Activated naive CD8-positive, alpha-beta T cell (primary cell): ENCODE data around the gene CEP104.
A peak's percentile ranks its signal among the peaks of the same experiment; 100 is the strongest.

Source experiments
- H3K27ac Mint-ChIP-seq: one replicate; pipeline ENCODE4 v1.8.0; 2021; ENCODE audit warnings: mixed read lengths
- H3K27me3 Mint-ChIP-seq: one replicate; pipeline ENCODE4 v1.8.0; 2021; ENCODE audit warnings: mixed read lengths
- H3K36me3 Mint-ChIP-seq: one replicate; pipeline ENCODE4 v1.8.0; 2021; ENCODE audit warnings: mixed read lengths
- H3K4me1 Mint-ChIP-seq: one replicate; pipeline ENCODE4 v1.8.0; 2021; ENCODE audit warnings: low read depth, mixed read lengths
- H3K4me3 Mint-ChIP-seq: one replicate; pipeline ENCODE4 v1.8.0; 2021; ENCODE audit warnings: mild to moderate bottlenecking, mixed read lengths
- H3K9me3 Mint-ChIP-seq: one replicate; pipeline ENCODE4 v1.8.0; 2021; ENCODE audit warnings: low read depth, mixed read lengths

CEP104 gene

DNA sequence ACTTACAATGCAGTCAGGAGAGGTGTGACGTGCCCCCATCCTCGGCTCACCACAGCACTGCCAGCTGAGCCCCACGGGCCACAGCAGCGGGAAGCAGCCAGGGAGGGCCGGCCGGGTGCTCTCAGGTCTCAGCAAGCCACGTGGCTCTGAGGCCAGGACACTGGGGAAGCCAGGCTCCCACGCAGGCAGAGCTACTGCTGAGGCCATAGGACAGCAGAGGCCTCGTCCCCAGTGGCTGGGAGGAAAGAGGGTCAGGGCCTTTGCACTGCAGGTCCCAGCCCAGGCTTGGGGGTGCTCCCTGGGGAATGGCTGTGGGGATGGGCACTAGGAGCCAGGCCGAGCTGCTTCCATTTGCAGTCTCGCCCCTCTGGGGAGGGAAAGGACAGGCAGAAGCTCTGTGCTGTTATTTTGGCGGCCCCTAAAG is 66.5 kb downstream of the CEP104 start:
- Mint-ChIP-seq H3K4me1 (peaks cover 47% of the 10 kb centered on the region), H3K9me3 (no peaks in the 10 kb centered on the region), H3K27ac (no peak overlapping the region), H3K27me3 (no peaks in the 10 kb centered on the region), H3K4me3 (no peak overlapping the region), H3K36me3 (peaks cover 2% of the 10 kb centered on the region)

DNA sequence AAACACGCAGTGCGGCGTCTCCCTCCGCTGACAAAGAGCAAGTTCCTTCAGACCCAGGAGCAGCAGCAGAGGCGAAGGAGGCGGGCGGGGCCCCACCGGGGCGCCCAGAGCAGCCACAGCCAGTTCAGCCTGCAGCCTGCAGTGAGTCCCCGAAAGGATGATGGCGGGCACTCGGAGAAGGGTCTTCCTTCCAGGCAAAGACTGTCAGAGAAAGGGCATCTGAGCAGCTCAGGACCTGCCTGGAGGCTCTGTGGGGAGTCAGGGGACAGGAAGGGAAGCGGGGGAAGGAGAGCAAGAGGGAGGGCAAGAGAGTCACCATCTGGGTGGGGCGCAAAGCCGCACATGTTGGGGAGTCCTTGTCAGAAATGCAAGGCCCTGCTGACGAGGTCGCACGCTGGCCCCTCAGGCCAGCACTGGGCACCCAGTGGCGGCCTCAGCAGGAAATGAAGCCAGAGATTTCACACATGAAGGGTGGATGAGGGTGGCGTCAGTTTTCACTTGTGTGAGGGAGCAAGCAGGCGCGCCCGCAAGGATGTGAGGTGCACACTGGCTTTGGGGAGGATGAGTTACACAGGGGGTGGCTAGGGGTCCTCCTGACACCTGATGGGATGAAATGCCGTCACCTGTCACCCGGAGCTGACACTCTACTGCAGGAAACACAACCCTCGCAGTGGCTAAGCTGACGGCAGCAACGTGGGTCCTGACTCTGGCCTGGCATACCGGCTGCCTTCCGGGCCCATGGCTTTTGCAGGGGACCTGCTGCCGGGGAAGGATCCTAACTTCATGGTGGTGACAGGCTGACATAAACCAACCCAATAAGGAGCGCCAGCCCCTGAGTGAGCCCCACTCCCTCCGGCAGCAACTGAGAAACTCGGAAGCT is 67.3 kb downstream of the CEP104 start:
- Mint-ChIP-seq H3K36me3 (peaks cover 2% of the 10 kb centered on the region), H3K27ac (no peak overlapping the region), H3K4me1 (peaks cover 38% of the 10 kb centered on the region), H3K4me3 (no peak overlapping the region), H3K27me3 (no peaks in the 10 kb centered on the region), H3K9me3 (no peaks in the 10 kb centered on the region)

DNA sequence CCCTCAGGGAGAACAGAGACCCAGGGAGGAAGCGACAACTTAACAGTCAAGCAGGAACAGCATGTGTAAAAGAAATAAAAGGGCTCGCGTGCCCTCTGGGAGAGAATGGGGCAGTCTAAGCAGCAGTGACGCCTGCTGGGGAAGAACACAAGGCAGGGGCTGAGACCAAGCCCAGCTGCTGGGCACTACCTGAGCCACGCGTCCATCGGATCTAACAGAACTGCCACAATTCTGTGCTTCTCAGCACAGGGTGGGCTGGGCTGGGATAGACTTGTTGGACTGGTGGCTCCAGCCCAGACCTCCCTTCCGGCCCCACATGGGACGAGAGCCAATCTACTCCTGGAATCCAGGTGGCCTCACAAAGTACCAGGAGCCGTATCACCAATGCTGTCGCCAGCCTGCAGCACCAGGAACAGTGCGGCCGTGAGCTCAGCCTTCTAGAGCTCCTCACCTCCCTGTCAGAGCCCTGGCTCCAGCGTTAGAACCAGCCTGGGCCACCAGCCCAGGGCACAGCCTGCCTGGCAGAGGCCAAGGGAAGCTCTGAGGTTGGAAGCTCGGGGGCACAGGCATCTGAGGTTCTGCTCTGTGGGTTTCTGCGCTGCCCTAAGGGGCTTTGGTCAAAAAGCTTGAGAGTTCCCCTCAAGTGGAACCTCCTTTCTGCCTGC is 68.1 kb downstream of the CEP104 start:
- Mint-ChIP-seq H3K4me3 (no peak overlapping the region), H3K27ac (no peak overlapping the region), H3K36me3 (peaks cover 2% of the 10 kb centered on the region), H3K4me1 (peaks cover 32% of the 10 kb centered on the region), H3K27me3 (no peaks in the 10 kb centered on the region), H3K9me3 (no peaks in the 10 kb centered on the region)

DNA sequence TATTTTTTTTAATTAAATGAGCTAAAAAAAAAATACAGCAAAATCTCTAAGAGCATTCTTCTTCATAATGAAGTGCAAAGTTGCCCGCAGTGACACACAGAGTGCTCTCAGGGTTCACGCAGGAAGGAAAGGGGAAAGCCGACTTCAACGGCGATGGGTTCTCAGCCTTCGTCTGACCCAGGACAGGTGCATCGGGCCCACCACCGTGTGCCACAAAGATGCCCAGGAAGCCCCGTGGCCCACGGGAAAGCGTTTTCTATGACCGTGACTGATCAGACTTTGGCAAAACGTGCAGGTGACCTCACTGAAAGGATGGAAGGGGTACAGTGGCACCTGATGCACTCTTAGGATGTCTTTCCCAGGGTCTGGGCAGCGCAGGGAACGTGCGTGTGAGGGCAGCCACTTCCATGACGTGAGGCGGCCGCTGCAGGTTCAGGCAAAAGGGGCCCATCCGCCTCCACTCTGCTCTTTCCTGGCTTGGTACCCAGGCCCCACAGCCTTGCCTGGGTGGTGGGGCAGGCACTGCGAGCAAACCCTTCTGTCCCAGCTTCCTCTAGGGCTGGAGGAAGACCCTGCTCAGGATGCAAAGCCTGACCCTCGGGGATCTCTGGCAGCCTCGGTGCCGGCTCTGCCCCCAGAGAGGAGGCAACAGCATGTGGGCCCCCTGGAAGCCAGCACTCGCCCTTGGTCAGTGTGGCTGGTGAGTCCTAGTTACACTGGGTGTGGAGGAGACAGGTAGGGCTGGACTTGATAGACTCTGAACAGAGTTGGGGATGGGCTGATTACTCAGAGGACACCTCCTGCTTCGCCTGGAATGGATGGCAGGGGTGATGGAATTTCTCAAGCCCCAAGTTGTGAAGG is 69.0 kb downstream of the CEP104 start:
- no peak overlapping the region for H3K27ac Mint-ChIP-seq
- H3K4me3 Mint-ChIP-seq, result no peak overlapping the region
- H3K9me3 Mint-ChIP-seq, result no peaks in the 10 kb centered on the region
- peaks cover 23% of the 10 kb centered on the region for H3K4me1 Mint-ChIP-seq
- H3K27me3 Mint-ChIP-seq, result no peaks in the 10 kb centered on the region
- peaks cover 2% of the 10 kb centered on the region for H3K36me3 Mint-ChIP-seq

DNA sequence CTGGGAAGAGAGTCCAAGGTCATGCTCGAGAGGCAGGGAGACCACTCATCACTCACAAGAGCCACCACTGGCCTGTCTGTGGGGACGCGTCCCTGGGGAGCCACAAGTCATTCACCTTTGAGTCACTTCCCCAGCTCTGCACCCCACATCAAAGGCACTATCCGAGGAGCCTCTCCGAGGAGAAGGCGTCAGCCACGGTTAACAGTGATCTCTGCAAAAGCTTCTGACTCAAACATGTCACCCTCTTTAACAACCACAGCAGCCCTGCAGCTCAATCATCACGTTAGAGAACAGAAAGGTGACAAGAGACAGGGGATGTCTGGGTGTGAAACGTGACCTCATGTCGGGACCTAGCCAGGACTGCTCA is 69.7 kb downstream of the CEP104 start:
- H3K4me1 Mint-ChIP-seq, result peaks cover 18% of the 10 kb centered on the region
- no peaks in the 10 kb centered on the region for H3K27me3 Mint-ChIP-seq
- H3K9me3 Mint-ChIP-seq, result no peaks in the 10 kb centered on the region
- H3K36me3 Mint-ChIP-seq, result peaks cover 2% of the 10 kb centered on the region
- H3K4me3 Mint-ChIP-seq, result no peak overlapping the region
- peak overlapping the region; percentile 28 for H3K27ac Mint-ChIP-seq

DNA sequence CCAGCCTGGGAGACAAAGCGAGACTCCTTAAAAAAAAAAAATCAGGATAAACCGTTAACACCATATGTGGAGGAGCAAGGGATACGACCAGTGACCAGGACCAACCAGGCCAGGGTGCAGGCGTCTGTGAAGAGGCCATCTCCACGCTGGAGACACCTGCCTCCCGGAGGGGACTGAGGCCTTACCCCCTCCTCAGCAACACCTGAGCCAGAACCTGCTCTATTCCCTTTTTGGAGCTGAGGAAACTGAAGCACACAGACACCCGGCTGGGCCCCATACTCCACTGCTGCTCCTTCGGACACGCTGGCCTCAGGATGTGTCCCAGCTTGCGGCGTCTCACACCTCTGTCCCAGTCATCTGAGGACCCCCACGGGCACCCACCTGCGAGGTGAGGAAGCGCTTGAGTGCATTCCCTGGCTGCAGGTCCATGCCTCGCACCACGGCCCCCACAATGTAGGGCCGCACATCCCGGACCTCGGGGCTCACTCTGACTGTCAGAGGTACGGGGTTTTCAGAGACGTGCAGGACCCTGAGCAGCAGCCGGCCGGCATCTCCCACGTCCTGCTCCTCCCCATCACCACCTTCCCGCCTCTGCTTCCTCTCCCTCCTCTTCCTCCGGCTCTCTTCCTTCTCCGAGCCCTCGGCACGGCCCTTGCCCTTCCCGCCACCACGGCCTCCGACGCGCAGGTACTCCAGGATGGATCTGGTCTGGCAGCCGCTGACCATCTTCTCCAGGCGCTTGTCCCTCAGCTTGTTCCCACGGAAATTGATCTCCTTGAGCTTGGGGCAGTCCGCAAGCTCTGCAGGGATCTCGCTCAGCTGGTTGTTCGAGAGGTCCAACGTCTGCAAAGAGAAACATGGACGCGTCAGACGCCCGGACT is 70.3 kb downstream of the CEP104 start:
- Mint-ChIP-seq H3K27ac (peak overlapping the region; percentile 28), H3K9me3 (no peaks in the 10 kb centered on the region), H3K4me1 (peaks cover 15% of the 10 kb centered on the region), H3K4me3 (no peak overlapping the region), H3K36me3 (peaks cover 2% of the 10 kb centered on the region), H3K27me3 (no peaks in the 10 kb centered on the region)

DNA sequence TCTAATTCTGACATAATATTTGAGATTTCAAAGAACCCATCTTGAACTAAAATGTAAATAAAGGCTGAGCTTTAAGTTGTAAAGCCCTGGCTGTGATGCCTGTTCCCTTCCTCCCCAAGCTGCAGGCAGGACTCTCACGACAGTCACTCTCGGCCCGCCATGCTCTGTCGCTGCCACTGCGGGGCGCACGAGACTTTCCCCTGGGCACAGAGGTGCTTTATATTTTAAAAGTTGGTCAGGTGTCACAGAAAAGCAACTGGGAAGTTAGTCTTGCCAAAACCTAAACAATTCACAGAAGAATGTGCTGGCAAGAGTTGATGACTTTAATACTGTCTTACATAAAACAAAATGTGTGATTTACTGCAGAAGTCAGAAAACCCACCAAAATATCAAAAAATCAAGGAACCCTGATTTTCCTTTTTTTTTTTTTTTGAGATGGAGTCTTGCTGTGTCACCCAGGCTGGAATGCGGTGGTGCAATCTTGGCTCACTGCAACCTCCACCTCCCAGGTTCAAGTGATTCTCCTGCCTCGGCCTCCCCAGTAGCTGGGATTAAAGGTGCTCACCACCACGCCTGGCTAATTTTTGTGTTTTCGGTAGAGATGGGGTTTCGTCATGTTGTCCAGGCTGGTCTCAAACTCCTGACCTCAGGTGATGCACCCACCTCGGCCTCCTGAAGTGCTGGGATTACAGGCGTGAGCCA is 71.4 kb downstream of the CEP104 start:
- H3K4me1 Mint-ChIP-seq, result peaks cover 15% of the 10 kb centered on the region
- no peak overlapping the region for H3K27ac Mint-ChIP-seq
- peaks cover 2% of the 10 kb centered on the region for H3K36me3 Mint-ChIP-seq
- H3K9me3 Mint-ChIP-seq, result no peaks in the 10 kb centered on the region
- H3K4me3 Mint-ChIP-seq, result no peak overlapping the region
- H3K27me3 Mint-ChIP-seq, result no peaks in the 10 kb centered on the region

DNA sequence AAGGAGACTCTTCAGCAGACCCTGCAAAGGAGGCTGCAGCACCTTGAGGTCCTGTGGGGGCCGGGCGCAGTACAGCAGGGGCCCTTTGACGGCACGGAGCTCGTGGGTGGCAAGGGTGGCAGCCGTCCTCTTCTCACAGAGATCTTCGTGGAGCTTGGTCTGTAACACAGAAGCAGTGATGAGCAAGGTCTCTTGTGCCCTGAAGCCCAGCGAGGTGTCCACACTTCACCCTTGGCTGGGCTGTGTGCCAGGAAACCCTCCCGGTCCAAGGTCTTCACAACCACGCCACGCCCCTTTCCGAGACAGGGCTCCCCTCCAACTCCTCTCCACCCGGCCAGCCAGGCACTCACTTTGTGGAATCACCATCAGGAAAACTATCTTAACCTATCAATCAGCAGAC is 72.0 kb downstream of the CEP104 start:
- no peak overlapping the region for H3K4me3 Mint-ChIP-seq
- no peaks in the 10 kb centered on the region for H3K27me3 Mint-ChIP-seq
- peaks cover 4% of the 10 kb centered on the region for H3K36me3 Mint-ChIP-seq
- no peak overlapping the region for H3K27ac Mint-ChIP-seq
- H3K9me3 Mint-ChIP-seq, result no peaks in the 10 kb centered on the region
- peaks cover 15% of the 10 kb centered on the region for H3K4me1 Mint-ChIP-seq

DNA sequence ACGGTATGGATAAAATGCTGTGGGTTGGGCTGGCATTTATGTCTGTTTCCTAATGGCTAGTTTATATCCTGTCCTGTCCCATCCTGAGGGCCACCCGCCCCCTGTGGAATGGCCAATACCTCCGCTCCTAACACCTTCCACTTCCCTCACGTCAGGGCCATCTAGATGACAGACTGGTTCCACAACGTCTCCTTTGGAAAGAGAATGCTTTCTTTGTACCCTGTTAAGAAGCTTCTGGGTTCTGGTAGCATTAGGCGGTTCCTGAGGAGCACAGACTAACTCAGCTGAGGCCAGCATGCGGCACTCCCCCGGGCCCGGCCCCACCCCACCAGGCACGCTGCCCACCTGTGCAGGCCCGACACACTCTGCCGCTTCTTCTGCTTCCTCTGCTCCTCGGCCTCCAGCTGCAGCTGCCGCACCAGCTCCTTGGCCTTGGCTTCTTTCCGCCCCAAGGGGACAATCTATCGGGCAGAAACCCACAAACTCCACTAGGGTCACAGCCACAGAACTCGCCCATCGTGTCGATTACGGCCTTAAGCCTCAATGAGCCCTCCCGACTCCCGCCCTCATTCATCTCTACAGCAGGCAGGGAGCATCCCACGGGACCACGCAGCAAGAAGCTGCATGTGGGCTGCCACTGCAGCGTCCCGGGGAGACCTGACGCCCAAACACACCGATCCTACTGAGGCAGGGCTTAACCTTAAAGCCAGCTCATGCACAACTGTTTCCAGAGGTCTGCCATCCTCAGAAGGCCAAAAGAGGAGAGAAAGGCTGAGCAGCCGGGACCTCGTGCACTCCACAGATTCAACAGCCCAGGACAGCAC is 73.1 kb downstream of the CEP104 start:
- Mint-ChIP-seq H3K36me3 (peaks cover 7% of the 10 kb centered on the region), H3K27ac (no peak overlapping the region), H3K9me3 (no peaks in the 10 kb centered on the region), H3K4me1 (peaks cover 15% of the 10 kb centered on the region), H3K27me3 (no peaks in the 10 kb centered on the region), H3K4me3 (no peak overlapping the region)

DNA sequence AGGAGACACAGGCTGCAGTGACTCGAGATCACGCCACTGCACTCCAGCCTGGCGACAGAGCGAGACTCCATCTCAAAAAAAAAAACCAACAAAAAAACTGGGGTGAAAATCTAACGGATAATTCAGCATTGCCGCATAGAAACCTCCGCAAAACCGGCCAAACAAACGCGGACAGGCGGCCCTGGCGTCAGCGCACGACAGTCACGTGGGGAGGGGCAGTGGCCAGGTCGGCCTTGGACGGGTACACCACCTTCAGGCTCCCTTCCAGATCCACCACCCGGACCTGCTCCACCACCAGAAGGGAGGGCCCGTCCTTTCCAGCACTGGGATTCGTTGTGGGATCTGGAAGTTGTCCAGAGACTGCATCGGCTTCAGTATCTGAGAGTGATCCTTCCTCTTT is 76.1 kb downstream of the CEP104 start:
- peaks cover 7% of the 10 kb centered on the region for H3K36me3 Mint-ChIP-seq
- H3K9me3 Mint-ChIP-seq, result no peaks in the 10 kb centered on the region
- no peak overlapping the region for H3K27ac Mint-ChIP-seq
- H3K4me3 Mint-ChIP-seq, result no peak overlapping the region
- no peaks in the 10 kb centered on the region for H3K27me3 Mint-ChIP-seq
- peaks cover under 1% of the 10 kb centered on the region for H3K4me1 Mint-ChIP-seq

DNA sequence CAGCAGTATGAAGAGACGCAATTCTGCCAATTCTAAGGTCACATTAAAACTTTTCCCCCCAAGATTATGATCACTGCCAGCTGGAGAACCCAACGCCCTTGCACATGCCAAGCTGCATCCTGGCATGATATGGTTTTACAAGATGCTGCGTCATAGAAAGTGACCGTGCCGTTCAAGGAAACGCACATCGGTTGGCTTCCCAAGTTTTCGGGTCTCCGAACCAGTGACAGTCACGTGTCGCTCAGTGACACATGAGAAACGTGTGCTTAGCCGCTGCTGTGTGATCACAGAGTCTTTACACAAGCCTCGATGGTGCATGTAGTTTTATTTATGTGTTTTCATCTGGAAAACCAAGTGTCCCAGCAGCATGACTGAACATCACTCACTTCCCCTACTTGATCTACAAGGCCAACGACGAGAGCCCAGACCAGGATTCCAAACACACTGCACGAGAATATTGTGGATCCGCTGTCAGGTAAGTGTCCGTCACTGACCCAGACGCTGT is 77.0 kb downstream of the CEP104 start:
- Mint-ChIP-seq H3K36me3 (peaks cover 5% of the 10 kb centered on the region), H3K4me3 (no peak overlapping the region), H3K4me1 (peaks cover 3% of the 10 kb centered on the region), H3K9me3 (no peaks in the 10 kb centered on the region), H3K27me3 (no peaks in the 10 kb centered on the region), H3K27ac (no peak overlapping the region)

DNA sequence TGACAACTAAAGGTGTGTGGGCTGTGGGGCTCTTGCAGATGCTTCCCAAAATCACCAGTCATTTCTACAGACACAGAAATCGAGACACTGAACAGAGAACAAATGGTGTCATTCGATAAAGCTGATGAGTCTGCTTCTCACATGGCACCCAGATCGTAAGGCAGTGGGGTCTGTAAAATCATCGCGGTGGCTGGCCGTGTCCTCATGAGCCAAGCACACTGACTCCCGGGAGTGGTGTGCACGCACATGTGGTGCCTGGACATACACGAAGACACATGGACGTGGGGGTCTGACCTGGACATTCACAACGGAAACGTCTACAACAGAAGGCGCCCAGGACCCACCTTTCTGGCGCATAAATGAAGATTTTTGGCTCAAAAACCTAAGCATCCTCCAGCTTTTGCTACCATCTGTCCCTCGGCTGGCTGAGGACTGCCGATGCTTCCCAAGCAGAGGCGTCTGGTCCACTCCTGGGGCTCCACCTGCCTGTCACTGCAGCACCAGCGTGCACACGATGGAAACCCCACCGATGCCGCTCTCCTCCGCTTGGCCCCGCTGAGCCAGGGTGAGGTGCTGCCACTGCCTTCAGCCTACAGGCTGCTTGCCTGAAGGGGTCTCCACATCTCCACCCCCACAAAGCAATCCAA is 77.6 kb downstream of the CEP104 start:
- Mint-ChIP-seq H3K27me3 (no peaks in the 10 kb centered on the region), H3K27ac (no peak overlapping the region), H3K4me1 (peaks cover 3% of the 10 kb centered on the region), H3K36me3 (peaks cover 5% of the 10 kb centered on the region), H3K9me3 (no peaks in the 10 kb centered on the region), H3K4me3 (no peak overlapping the region)
